NCI-H226 (cell line): ENCODE measurements around the gene MBD5.

Experiments used
- DNase-seq: peaks from one replicate; pipeline ENCODE4 v3.0.0-alpha.2; 2015

The MBD5 gene

DNA sequence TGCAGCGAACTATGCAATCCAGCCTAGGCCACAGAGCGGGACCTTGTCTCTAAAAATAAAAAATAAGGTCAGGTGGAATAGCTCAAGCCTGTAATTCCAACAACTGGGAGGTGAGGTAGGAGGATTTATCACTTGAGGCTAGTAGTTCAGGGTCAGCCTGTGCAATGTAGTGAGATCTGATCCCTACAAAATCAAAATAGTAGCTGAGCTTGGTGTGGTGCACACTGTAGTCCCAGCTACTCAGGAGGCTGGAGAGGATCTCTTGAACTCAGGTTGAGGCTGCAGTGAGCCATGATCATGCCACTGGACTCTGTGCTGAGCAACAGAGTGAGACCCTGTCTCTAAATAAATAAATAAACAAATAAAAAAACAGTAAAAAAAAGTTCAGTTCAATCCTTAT is 5.7 kb downstream of the MBD5 start:
- no peak for DNase-seq

DNA sequence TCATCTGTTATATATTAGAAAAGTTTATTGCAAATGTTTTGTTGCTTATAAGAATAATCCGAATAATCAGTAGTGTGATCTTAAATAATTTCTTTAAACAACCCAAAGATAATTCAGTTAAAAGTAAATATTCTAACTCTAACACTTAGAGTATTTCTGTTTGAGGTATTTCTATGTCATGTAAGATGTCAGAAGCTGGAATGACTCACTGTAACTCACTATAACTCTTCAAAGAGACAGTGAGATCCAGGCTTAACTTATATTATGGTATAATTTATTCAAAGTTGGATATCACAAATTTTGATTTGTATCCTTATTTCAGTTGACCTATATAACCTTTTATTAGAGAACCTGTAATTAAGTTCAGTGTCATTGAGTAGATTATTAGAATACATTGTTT is 6.9 kb downstream of the MBD5 start:
- no peak for DNase-seq

DNA sequence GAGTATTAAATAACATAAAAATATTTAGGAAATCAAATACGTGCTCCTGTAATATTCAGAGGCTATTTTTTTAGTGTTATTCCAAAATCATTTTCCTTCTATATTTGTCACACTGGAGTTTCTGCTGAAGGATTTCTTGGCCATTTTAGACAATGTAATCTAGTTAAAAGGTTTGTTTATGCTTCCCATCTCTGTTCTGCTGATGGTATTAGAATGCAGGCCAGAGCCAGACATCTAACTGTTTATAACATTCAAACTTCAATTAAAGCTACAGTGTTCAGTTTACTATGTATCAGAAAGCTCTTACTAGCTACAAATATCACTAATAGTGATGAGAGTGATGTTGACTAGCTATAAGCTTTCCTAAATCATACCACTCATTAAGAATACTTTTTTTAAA is 7.9 kb downstream of the MBD5 start:
- no peak for DNase-seq

DNA sequence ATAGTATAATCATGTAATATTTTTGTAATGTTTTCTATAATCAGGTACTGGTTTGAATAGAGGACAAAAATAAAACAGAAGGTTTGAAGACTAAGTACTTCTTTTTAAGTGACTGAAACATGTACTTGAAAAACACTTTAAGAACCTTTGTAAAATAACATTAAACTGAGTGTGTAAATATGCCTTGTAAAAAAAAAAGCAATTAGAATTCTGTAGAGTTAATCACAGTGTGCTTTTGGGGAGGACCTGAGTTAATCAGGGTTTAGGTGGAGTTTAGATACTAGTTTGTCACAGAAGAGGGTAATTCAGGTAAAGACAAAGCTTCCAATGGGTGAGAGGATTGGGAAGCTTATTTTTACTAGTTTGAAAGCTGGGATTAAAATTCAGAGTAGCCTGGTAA is 10.3 kb downstream of the MBD5 start:
- no peak for DNase-seq

DNA sequence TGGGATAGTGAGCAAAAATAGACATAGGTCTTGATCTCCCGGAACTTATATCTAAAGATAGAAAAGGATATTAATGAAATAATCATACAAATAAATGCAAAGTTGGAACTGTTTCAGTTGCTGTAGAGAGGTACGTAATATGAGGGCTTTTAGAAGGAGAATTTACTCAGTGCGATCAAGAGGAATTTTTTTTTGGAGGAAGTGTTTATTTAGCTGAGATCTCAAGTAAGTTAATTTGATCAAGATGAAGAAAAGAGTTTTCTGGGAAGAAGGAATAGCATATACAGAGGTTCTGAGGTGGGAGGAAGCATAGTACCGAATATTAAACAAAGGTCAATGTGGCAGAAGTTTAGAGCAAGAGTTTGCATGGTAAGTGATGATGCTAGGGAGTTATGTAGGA is 11.3 kb downstream of the MBD5 start:
- no peak for DNase-seq

DNA sequence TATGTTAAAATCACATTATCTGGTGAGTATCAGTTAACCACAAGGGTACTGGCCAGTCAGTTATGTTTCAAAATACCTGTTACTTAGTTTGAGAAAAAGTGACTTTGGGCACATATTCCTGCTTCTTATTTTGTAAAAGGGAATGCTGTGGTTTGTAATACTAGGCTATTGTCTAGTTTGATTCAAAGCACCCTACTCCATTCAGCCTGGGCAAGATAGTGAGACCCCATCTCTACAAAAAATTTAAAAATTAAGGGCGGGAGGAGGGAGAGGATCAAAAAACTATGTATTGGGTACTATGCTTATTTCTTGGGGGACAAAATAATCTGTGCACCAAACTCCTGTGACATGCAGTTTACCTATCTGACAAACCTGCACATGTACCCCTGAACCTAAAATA is 18.9 kb downstream of the MBD5 start:
- no peak for DNase-seq

DNA sequence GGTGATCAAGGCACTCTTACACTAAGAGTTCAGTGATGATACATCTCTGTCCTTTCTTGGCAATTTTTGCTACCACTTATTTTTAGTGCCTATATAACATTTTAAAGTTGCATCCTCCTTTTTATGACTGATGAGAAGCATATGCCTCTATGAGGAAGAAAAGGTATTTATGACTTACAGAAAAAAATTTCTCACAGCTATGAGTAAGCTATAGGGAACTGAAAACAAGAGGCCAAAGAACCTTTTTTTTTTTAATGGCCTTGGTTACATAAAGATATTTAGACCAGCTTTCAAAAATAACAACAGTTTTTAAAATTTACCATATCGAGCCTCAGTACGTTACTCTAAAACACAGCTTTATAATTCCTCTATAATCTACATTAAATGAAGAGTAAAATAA is 21.3 kb downstream of the MBD5 start:
- no peak for DNase-seq

DNA sequence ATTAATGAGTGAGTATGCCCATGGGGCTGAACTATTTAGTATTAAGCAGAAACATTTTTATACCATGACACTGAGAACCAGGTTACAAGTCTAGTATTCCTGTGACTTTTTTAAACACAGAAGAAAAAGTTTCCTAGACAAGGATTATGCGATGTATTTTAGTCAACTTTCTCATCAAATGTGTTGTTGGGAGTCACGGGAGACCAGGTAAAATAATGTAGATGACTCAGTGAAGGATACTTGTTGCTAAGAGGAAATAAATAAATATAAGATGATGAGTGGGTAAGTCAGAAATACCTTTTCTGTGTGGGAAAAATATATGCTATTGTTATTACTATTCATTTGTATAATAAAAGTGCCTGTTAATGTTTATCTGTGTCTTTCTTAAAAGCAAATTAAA is 23.4 kb downstream of the MBD5 start:
- DNase-seq = peak; percentile 9

DNA sequence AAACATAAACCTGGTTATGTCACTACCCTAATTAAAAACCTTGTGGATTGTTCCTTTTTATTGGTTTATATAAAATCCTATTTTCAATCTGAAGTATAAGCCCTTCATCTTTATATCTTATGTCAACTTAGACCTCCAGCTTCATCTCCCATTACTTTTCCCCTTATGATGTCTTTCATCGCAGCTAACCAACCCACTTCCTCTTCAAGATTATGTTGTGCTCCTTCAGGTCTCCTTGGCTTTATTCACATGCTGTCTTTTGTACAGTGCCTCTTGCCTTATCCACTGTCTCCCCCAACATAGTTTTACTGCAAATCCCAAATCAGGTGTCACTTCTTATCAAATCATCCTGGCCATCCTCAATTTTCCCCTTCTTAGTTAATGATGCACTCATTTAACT is 25.9 kb downstream of the MBD5 start:
- no peak for DNase-seq

DNA sequence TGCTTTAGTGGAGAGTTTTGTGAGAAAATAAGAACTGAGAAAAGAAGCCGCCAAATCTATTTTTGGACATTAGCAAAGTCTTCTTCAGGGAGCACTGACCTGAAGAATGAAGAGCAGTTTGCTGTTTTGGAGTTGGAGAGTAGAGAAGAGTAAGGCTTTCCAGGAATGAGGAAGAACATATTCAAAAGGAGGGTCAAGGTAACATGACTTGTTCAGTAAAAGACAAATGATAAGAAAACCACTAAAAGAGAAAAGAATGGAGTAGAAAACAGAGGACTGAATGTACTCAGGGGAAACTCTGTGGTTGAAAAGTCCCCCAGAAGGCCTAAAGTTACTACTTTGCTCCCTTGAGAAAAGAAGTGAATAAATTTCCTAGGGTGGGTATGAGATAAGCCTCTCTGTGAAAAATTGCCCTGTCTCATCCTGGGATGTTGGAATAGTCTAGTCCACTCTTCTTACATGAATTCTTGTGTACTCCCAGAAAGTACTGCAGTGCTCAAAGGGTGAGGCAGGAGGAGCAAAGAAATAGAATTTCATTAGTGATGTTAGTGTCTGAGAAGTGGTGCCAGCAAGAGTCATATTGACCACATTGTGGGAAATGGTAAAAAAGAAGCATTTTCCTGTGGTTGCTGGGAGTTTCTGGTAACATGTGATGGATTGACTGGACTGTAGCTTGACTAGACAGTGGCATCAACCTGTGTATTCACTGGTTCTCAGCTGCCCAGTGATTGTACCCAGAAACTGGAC is 27.8 kb downstream of the MBD5 start:
- DNase-seq = peak; percentile 2

DNA sequence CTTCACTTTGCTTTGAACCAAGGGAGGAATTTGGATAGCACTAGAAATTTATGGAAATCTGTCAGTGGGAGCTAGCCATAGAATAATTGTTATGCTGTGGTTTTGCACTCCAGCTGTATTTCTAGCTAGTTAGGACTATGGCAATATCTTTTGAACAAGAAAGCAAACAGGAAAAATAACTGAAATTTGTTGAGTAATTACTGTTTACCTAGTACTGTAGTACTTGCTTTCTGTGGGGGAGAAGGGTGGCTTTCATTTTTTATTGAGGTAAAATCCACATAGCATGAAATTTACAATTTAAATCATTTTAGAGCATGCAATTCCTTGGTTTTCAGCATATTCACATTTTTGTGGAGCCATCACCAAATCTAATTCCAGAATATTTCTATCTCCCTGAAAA is 28.4 kb downstream of the MBD5 start:
- DNase-seq = no peak

DNA sequence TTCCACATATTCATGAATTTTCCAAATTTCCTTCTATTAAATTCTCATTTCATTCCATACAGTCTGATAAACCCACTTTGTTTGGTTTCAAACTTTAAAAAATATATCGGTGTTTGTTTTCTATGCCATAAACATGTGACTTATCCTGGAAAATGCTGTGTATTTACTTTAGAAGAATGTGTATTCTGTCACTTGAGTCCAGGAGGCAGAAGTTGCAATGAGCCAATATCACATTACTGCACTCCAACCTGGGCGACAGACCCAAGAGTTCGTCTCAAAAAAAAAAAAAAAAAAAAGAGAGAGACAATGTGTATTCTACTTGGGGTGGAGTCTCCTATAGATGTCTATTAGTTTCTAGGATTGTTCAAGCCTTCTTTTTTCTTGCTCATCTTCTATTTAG is 31.8 kb downstream of the MBD5 start:
- DNase-seq = no peak

DNA sequence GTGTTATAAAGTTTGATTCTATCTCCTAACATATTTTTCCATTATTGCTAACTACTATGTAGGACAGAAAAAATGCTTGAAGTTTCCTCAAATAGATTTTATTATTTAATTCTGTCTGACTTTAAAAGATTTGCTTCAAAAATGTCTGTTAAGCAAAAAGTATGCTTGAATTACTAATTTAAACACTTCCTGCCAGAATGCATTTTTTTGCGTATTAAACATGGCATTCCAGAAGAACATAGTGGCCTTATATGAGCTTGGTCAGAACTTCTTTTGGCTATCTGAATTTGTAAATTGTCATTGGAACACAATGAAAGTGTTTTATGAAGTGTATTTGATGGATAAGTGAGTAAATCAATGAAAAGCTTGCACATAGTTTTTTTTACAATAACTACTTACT is 37.8 kb downstream of the MBD5 start:
- no peak for DNase-seq

DNA sequence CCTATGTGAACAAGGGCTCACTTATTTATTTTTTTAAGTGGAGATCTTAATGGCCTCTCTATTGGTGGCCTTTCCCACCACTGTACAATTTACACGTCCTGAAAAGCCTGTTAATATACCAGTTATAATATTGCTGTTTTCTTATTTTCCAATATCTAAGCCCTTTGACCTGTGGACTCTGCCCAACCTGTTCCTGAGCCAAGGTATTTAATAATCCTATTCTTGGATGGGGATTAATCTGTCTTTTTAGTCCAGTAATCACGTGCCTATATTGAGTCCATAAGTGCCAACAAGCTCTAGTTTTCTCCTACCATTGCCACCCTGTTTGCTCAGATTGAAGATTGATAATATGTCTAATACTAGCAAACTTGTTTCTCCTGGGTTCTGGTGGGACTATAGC is 42.7 kb downstream of the MBD5 start:
- DNase-seq = no peak

DNA sequence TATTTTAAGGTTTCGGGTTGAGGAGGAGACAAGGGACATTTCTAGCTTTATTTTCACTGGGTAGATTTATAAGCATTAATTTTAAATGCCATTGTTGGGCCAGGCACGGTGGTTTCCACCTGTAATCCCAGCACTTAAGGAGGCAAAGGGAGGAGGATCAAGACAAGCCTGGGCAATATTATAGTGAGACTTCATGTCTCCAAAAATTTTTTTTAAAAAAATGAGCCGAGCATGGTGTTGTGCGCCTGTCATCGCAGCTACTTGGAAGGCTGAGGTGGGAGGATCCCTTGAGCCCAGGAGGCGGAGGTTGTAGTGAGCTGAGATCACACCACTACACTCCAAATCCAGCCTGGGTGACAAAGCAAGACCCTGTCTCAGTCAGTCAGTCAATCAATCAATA is 45.0 kb downstream of the MBD5 start:
- DNase-seq = no peak

DNA sequence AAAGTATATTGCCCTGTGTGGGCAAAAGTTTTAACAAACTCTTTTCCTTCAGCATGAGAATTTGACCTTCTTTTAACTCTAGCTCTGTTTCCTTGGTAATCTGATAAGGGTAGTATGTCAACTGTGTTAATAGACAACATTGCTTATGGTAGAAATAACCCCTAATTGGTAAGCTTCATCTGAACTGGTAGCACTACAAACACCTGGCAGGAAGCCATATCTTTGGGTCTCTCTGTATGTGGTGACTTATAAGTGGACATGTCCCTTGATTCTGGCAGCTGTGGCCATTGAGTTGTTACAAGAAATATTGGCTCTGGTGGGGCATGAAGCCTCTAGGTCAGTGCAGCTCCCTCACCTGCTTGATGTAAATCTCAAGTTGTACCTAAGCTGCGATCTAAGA is 46.9 kb downstream of the MBD5 start:
- DNase-seq = no peak

DNA sequence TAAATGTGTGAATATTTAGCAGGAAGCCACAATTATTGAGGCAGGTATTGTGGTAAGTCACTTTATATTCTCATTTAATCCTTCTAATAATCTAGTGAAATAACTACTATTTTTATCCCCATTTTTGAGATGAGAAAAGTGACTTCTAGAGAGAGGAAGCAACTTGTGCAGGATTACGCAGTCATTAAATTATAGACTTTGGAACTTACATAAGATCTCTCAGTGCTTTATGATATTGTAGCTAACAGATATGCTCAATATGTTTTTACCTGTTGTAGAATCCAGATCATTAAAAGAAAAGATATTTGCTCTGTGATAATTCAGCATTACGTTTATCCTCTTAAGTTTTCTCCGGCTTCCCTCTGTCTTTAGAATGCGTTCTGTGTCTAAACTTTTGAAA is 50.5 kb downstream of the MBD5 start:
- no peak for DNase-seq

DNA sequence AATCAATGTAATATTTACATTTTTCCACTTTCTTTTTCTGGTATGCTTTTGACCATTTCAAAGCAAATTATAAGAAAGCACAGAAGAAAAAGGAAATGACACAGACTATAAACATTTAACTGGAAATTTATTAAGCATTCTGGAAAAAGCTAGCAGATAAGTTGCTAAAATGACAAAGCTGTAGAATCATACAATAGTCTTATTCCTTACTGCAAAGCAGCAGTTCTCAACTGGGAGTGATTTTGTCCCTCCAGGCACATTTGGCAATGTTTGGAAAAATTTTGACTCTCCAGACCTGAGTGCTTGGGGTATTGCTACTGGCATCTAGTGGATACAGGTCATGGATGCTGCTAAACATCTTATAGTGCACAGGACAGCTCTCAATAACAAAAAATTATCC is 75.1 kb downstream of the MBD5 start:
- peak; percentile 2 for DNase-seq

DNA sequence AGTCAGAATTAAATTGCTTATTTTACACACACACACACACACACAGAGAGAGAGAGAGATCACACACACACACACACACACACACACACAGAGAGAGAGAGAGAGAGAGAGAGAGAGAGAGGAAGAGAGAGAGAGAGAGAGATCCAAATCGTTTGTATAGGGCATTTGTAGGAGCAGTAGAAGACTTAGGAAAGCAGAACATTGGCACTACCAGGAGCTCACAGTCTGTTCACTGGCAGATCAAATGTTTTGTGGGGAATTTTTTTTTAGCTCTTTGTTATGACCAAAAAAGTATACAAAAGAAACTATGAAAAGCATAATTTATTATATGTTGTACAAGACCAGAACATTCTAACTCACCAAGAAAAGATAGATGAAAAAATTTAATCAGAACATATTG is 81.8 kb downstream of the MBD5 start:
- no peak for DNase-seq

DNA sequence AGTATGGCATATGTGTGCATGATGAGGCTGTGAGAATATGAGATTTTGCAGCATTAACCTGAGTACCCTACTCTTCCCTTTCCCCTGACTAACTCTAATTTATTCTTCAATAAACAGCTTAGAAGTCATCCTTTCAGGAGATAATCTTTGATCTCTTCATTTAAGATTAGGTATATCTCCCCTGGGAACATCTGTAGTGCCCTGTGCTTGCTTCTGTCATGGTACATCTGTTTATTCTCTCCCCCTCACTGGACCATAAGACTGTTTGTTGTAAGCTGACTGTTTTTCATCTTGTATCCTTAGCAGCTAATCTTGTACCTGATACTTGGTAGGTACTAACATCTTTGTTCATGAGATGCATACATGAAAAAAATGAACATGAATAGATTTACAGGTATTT is 83.1 kb downstream of the MBD5 start:
- DNase-seq = no peak

DNA sequence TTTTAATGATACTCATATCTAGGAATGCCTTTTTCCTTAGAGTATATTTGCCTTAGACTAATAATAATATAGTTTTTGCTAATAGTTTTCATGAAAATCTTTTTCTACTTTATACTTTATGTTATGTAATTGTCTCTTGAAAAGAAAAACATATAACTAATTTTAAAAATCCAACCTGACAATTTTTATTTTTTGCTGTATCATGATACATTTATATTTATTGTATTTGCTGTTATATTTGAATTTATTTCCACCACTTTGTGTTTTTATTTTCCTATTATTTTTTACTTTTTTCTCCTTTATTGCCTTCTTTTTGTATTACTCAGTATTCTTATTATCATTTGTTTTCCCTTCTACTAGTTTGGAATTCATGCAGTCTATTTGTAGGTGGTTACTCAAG is 85.4 kb downstream of the MBD5 start:
- DNase-seq = no peak

DNA sequence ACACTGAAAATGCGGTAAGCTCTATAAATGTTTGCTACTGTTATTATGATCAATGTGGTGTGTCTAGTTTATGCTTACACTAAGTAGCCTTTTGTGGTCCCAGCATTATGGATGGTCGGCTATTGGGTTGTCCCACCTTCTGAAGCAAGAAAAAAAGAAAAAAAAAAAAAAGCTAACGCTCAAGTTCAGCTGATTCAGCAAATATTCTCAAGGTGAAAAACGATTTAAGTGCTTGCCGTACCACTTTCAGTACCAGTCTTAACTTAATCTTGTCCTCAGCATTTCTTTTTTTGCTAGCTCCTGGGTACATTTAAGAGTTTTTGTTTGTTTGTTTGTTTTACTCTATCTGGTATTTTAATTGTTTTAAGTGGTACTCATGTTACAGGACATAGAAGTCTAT is 87.5 kb downstream of the MBD5 start:
- no peak for DNase-seq

DNA sequence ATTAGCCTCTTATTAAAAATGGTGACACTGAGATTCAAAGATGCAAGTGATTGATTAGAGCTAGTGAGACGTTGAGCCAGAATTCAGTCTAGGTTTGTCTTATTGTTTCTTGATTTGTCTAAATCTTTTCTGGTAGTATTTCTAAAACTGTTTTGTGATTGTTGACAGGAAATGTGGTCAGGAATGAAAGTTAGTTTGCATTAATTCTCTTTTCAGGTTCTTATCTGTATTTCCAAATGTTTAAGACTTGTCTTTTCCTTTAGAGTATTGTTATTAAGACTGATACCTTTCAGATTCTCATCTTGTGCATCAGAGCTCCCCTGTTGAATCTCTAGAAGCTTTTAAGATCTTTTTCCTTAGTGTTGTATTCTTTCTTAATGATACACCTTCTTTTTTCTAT is 89.3 kb downstream of the MBD5 start:
- DNase-seq = no peak

DNA sequence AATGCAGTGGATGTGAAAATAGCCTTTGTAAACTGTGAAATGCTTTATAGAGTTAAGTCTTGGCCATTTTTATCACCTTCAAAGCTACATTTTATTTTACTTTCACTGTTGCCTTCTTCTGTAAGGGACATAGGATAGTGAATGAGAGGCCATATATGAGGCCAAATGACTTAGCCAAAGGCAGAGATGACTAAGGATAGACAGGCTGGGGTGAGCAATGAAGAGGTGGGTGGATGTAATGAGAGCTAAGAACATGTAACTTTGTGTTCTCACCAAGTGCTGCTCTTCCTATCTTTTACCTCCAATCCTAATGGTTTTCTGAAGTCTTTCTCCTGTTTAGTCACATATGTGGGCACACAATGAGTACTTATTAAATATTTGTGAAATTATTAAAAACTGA is 101.9 kb downstream of the MBD5 start:
- no peak for DNase-seq

DNA sequence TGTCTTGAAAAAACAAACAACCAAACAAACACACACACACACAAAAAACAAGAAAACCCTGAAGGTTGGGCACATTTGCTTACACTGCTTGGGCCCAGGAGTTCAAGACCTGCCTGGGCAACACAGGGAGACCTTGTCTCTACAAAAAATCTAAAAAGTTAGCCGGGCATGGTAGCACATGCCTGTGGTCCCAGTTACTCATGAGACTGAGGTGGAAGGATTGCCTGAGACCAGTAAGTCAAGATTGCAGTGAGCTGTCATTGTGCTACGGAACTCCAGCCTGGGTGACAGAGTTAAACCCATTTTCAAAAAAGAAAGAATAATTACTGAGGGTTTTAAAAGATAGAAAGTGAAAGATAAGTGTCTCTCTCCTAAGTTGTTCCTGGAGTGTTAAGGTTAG is 103.4 kb downstream of the MBD5 start:
- no peak for DNase-seq

DNA sequence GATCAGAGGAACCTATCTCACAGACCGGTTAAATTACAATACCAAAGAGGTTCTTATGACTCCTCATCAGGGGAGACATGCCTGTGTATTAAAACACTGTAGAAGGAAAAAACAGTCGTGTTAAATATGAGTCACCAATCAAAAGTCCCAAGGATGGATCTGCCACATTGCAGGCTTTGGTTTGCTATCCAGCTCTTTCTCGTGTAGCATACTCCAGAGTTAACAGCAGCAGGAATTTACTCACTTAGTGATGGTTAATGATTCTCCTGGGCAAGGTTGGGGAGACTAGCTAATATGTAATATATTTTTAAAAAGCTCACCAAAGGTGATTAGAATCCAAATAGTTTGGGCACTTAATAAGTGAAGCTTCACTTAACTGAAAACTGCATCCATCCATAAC is 109.7 kb downstream of the MBD5 start:
- DNase-seq = no peak
